ENCODE data around the gene RBM38.
A peak's percentile ranks its signal among the peaks of the same experiment; 100 is the strongest.

DNA sequence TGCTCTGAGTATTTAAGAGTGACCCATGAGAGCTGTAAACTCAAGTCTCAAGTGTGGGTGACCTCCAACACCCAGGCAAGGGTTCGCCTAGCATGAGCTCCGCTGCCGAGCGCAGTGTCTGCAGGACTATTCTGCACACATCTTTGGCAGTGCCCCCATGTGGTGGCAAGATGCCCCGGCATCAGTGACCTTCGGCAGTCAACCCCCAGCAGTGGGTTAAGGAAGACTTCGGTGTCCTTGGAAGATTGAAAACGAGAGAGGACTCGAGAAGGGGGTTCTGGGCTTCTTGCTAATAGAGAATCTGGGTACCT, 43.1 kb downstream of the RBM38 start:
- TF ChIP-seq, protein P1, sequence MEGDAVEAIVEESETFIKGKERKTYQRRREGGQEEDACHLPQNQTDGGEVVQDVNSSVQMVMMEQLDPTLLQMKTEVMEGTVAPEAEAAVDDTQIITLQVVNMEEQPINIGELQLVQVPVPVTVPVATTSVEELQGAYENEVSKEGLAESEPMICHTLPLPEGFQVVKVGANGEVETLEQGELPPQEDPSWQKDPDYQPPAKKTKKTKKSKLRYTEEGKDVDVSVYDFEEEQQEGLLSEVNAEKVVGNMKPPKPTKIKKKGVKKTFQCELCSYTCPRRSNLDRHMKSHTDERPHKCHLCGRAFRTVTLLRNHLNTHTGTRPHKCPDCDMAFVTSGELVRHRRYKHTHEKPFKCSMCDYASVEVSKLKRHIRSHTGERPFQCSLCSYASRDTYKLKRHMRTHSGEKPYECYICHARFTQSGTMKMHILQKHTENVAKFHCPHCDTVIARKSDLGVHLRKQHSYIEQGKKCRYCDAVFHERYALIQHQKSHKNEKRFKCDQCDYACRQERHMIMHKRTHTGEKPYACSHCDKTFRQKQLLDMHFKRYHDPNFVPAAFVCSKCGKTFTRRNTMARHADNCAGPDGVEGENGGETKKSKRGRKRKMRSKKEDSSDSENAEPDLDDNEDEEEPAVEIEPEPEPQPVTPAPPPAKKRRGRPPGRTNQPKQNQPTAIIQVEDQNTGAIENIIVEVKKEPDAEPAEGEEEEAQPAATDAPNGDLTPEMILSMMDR (conservative IDR thresholded peaks at IDR 0.05; ENCODE audit: low read length): peak; percentile 74
- no peak for TF ChIP-seq EZH2phosphoT487 (IDR thresholded peaks at IDR 0.05; ENCODE audit: borderline replicate concordance)
